Body of pancreas (tissue), 4 donors: ENCODE data around the gene DENND1C. TPM values are rescaled to one million over a fixed set of nuclear protein-coding genes. Genes with fewer than 3 reads are reported as not detected.

Source experiments
- ATAC-seq: fragments of 150-250 bp; one replicate; pipeline ENCODE4 v1.9.1; 2016
- DNase-seq, 4 donors: peaks; one replicate each; pipeline ENCODE4 v3.0.0-alpha.2; 2019
- H3K27ac ChIP-seq, 4 donors: fragments of 200-600 bp; sonication (generic); 1 replicate in 3 of 4; 2 replicates in 1 of 4; pipeline versions ENCODE4 v1.5.1 to v1.6.1; 2016 to 2019; ENCODE audit warnings: mild to moderate bottlenecking in 1 of 4, mixed read lengths in 1 of 4, moderate library complexity in 1 of 4
- H3K27me3 ChIP-seq, 2 donors: fragments of 200-600 bp; sonication (generic); one replicate each; pipeline ENCODE4 v1.6.0; 2016; ENCODE audit warnings: mild to moderate bottlenecking in 1 of 2
- H3K36me3 ChIP-seq, 2 donors: fragments of 200-600 bp; sonication (generic); replicated peaks in 1 of 2; 2 replicates each; pipeline ENCODE4 v1.5.1; 2016; ENCODE audit warnings: low read depth in 2 of 2; ENCODE audit not compliant: insufficient read depth in 1 of 2
- H3K4me1 ChIP-seq: fragments of 200-600 bp; sonication (generic); one replicate; pipeline ENCODE4 v1.6.0; 2016
- H3K4me3 ChIP-seq, 2 donors: fragments of 200-600 bp; sonication (generic); 1 replicate in 1 of 2; 2 replicates in 1 of 2; pipeline ENCODE4 v1.5.1; 2016 to 2019
- H3K9me3 ChIP-seq, 3 donors: fragments of 200-600 bp; sonication (generic); 1 replicate in 2 of 3; 2 replicates in 1 of 3; pipeline ENCODE4 v1.5.1; 2016
- CTCF ChIP-seq, 7 experiments: fragments of 450-650 bp in 4 of 7; fragments of 200-600 bp in 3 of 7; sonication (generic) in 3 of 7; IDR thresholded peaks; one replicate each; pipeline ENCODE4 v1.5.1; 2016 to 2019; ENCODE audit warnings: antibody characterized with exemption in 7 of 7
- POLR2A ChIP-seq, 3 donors: fragments of 450-650 bp; IDR thresholded peaks; one replicate each; pipeline ENCODE4 v1.6.1; 2016; ENCODE audit warnings: antibody characterized with exemption in 3 of 3, mild to moderate bottlenecking in 2 of 3
- WGBS, 2 donors: methylation state at CpG; one replicate each; pipeline ENCODE4 v1.1.5; 2017; 5-methylcytosine and 5-hydroxymethylcytosine counted together
- intact Hi-C: fragments of 100-400 bp; cut with DNase I; formaldehyde crosslinking; loops from one replicate; pipeline ENCODE4 v1.15.1; 2023
- small RNA-seq: library from RNA; depleted of rRNA; stranded (forward); fragments of <200 nt; gene quantifications from one replicate; pipeline ENCODE3, GENCODE V24; 2016
- total RNA-seq, 2 donors: library from RNA; depleted of rRNA; stranded (reverse); fragments of >200 nt; gene quantifications; one replicate each; pipeline ENCODE4 v1.1.0, GENCODE V29; 2016

DENND1C gene
- total RNA-seq, 2 donors from 2014 or later, result 1.0 to 1.3 TPM

- intact Hi-C loops, result no loop called here
- DNase-seq (no peak), ATAC-seq (no peak)
- peaks cover 16 to 27% of the 10 kb centered on the region in 2 donors for H3K36me3 ChIP-seq
- H3K4me1 ChIP-seq, result peaks cover 19% of the 10 kb centered on the region
- no peaks in the 10 kb centered on the region for H3K9me3 ChIP-seq
- TF ChIP-seq CTCF (IDR thresholded peaks at IDR 0.05), result no peak
- no peak for TF ChIP-seq POLR2A (IDR thresholded peaks at IDR 0.05)
- WGBS, 2 donors, result 69 to 79% methylated on average over 13 to 20 of the region's 20 CpGs
- H3K27me3 ChIP-seq, result no peaks in the 10 kb centered on the region
- no peak overlapping the region for H3K27ac ChIP-seq
- no peak overlapping the region for H3K4me3 ChIP-seq
Measured at GRCh38 chr19:6421075-6422014, 60.2 kb downstream of the DENND1C start.

GRCh38 chr19:6418562-6418932, 63.0 kb downstream of the DENND1C start:
- TF ChIP-seq CTCF (IDR thresholded peaks at IDR 0.05) (no peak), POLR2A (IDR thresholded peaks at IDR 0.05) (no peak)
- H3K4me3 ChIP-seq, result no peak overlapping the region
- H3K9me3 ChIP-seq, result no peaks in the 10 kb centered on the region
- no peak overlapping the region for H3K27ac ChIP-seq
- no peaks in the 10 kb centered on the region for H3K27me3 ChIP-seq
- peaks cover 33 to 42% of the 10 kb centered on the region in 2 donors for H3K36me3 ChIP-seq
- WGBS, 2 donors, result 91 to 96% methylated on average over 5 to 15 of the region's 19 CpGs
- ATAC-seq (no peak), DNase-seq (no peak)
- peaks cover 13% of the 10 kb centered on the region for H3K4me1 ChIP-seq
- intact Hi-C loops, result no loop called here

GRCh38 chr19:6417713-6418561, 63.6 kb downstream of the DENND1C start:
- TF ChIP-seq CTCF (IDR thresholded peaks at IDR 0.05) (peak in 6 of 7 experiments; percentile 11 to 42 (median 25)), POLR2A (IDR thresholded peaks at IDR 0.05) (no peak)
- H3K4me3 ChIP-seq, result no peak overlapping the region
- DNase-seq (peak in 3 of 4 donors; percentile 31 to 45 (median 41)), ATAC-seq (peak; percentile 41)
- 64 to 76% methylated on average over 12 to 28 of the region's 33 CpGs for WGBS, 2 donors
- H3K4me1 ChIP-seq, result peaks cover 7% of the 10 kb centered on the region
- no peaks in the 10 kb centered on the region for H3K27me3 ChIP-seq
- no peaks in the 10 kb centered on the region for H3K9me3 ChIP-seq
- H3K27ac ChIP-seq, result no peak overlapping the region
- intact Hi-C loops, result no loop called here
- H3K36me3 ChIP-seq, result peaks cover 33 to 42% of the 10 kb centered on the region in 2 donors

Small RNA genes within 50 kb of the gene (small RNA-seq; reads per million reads assigned to genes)
- gene AC010503.2, result not detected

Other genes starting within 250 kb of the DENND1C start
- gene MLLT1, start 201.8 kb downstream of the DENND1C start, total RNA-seq, result 10 to 100 TPM; 16.3 to 23.7 TPM
- not detected for gene ACER1, start 148.2 kb downstream of the DENND1C start, total RNA-seq
- gene CLPP, start 120.3 kb downstream of the DENND1C start, total RNA-seq, result 10 to 100 TPM; 32.3 to 62.8 TPM
- 10 to 100 TPM; 41.2 to 64.6 TPM for gene ALKBH7, start 109.0 kb downstream of the DENND1C start, total RNA-seq
- 1 to 10 TPM in 1 of 2 donors, under 1 TPM in 1; 0.52 to 8.6 TPM for gene PSPN, start 105.9 kb downstream of the DENND1C start, total RNA-seq
- 10 to 100 TPM; 37.4 to 51.1 TPM for gene GTF2F1, start 88.6 kb downstream of the DENND1C start, total RNA-seq
- 10 to 100 TPM; 54.0 to 83.4 TPM for gene KHSRP, start 57.0 kb downstream of the DENND1C start, total RNA-seq
- gene SLC25A41, start 48.0 kb downstream of the DENND1C start, total RNA-seq, result not detected
- 10 to 100 TPM; 11.5 to 49.3 TPM for gene SLC25A23, start 22.0 kb downstream of the DENND1C start, total RNA-seq
- gene CRB3, start 17.5 kb downstream of the DENND1C start, total RNA-seq, result 10 to 100 TPM; 35.8 to 37.6 TPM
- 1 to 10 TPM; 3.0 to 3.4 TPM for gene TUBB4A, start 20.5 kb upstream of the DENND1C start, total RNA-seq
- 1 to 10 TPM in 1 of 2 donors, not detected in 1; 2.6 TPM for gene TNFSF9, start 49.2 kb upstream of the DENND1C start, total RNA-seq
- gene CD70, start 109.4 kb upstream of the DENND1C start, total RNA-seq, result not detected
- 1 to 10 TPM in 1 of 2 donors, under 1 TPM in 1; 0.26 to 4.3 TPM for gene TNFSF14, start 188.4 kb upstream of the DENND1C start, total RNA-seq
- 100 to 1,000 TPM; 320 to 382 TPM for gene C3, start 238.9 kb upstream of the DENND1C start, total RNA-seq